HepG2 (cell line): ENCODE measurements around the gene CLDN15. TPM values are rescaled to one million over a fixed set of nuclear protein-coding genes. Genes with fewer than 3 reads are reported as not detected.

Experiments used
- ATAC-seq: fragments of 200-7000 bp; cut with Tn5 transposase; 3 replicates; pipeline ENCODE4 v1.9.1; 2020; ENCODE audit warnings: mild to moderate bottlenecking, moderate library complexity
- BruUV-seq: library from RNA; stranded (reverse); fragments of 400-500 nt; replicated peaks from 2 replicates; lab custom pipeline; 2021; lab: Mats Ljungman, UMichigan
- CTCF ChIA-PET: fragments of 300-600 bp; formaldehyde crosslinking; extraction: SDS; loops from one replicate; lab custom pipeline; 2021; ENCODE audit warnings: low total read pairs, inconsistent platforms, low intra/inter-chr PET ratio; lab: Yijun Ruan, JAX
- POLR2A ChIA-PET: fragments of 350-600 bp; sonication (Branson Sonifier 250); formaldehyde crosslinking; loops from one replicate; lab custom pipeline; 2020; ENCODE audit warnings: antibody characterized with exemption, inconsistent platforms; lab: Yijun Ruan, JAX
- DNase-seq: peaks from one replicate; pipeline ENCODE4 v3.0.0-alpha.2; 2015; ENCODE audit warnings: low spot score
- FAIRE-seq: peaks from 3 replicates; lab custom pipeline; 2011; peaks lifted over from hg19 to GRCh38; lab: Jason Lieb, UNC
- H2AFZ ChIP-seq: one replicate; pipeline ENCODE4 v1.6.1; 2011; ENCODE audit warnings: low read length, inconsistent platforms
- H3K27ac ChIP-seq: fragments of 300-600 bp; 3 replicates; pipeline ENCODE4 v1.8.0; 2011; ENCODE audit warnings: mixed run types, mild to moderate bottlenecking, mixed read lengths, low read length, inconsistent platforms; ENCODE audit not compliant: insufficient read depth; ENCODE audit errors: extremely low read length
- H3K27me3 ChIP-seq, 2 experiments: fragments of 200-600 bp in 1 of 2; 2 replicates in 1 of 2; 3 replicates in 1 of 2; pipeline versions ENCODE4 v1.6.0 to v1.8.0; 2011; ENCODE audit warnings: low read length in 2 of 2, mild to moderate bottlenecking in 2 of 2, moderate library complexity in 2 of 2, inconsistent platforms in 1 of 2; ENCODE audit not compliant: insufficient read depth in 2 of 2, control insufficient read depth in 1 of 2
- H3K36me3 ChIP-seq, 2 experiments: fragments of 200-600 bp in 1 of 2; replicated peaks in 1 of 2; 2 replicates in 1 of 2; 3 replicates in 1 of 2; pipeline versions ENCODE4 v1.5.1 to v1.8.0; 2011; ENCODE audit warnings: low read length in 2 of 2, inconsistent platforms in 1 of 2; ENCODE audit not compliant: insufficient read depth in 2 of 2, control insufficient read depth in 1 of 2
- H3K4me1 ChIP-seq: 2 replicates; pipeline ENCODE4 v1.5.1; 2012; ENCODE audit warnings: low read length, inconsistent platforms; ENCODE audit not compliant: insufficient read depth
- H3K4me2 ChIP-seq: 2 replicates; pipeline ENCODE4 v1.6.0; 2011; ENCODE audit warnings: low read depth, low read length, inconsistent platforms
- H3K4me3 ChIP-seq, 3 experiments: fragments of 200-600 bp in 1 of 3; sonication (generic), shearing (Covaris generic) in 1 of 3; replicated peaks in 1 of 3; 2 replicates each; pipeline ENCODE4 v1.5.1; 2011 to 2016; ENCODE audit warnings: low read length in 3 of 3, inconsistent platforms in 2 of 3, low read depth in 2 of 3, mild to moderate bottlenecking in 2 of 3, control low read depth in 1 of 3, mixed read lengths in 1 of 3; ENCODE audit not compliant: insufficient read depth in 1 of 3
- H3K79me2 ChIP-seq: one replicate; pipeline ENCODE4 v1.6.1; 2011; ENCODE audit warnings: low read length, inconsistent platforms; ENCODE audit not compliant: insufficient read depth
- H3K9ac ChIP-seq: 2 replicates; pipeline ENCODE4 v1.6.0; 2011; ENCODE audit warnings: mild to moderate bottlenecking, low read depth, low read length, inconsistent platforms; ENCODE audit not compliant: insufficient read depth
- H3K9me3 ChIP-seq: 2 replicates; pipeline ENCODE4 v1.5.1; 2012; ENCODE audit warnings: mild to moderate bottlenecking, low read length
- H4K20me1 ChIP-seq: 2 replicates; pipeline ENCODE4 v1.6.0; 2011; ENCODE audit warnings: inconsistent platforms, mild to moderate bottlenecking, low read length, moderate library complexity; ENCODE audit not compliant: insufficient read depth
- CEBPG ChIP-seq: IDR thresholded peaks from 2 replicates; pipeline ENCODE4 v1.6.1; 2016
- HOXD1 ChIP-seq: sonication (generic); formaldehyde crosslinking; IDR thresholded peaks from 2 replicates; pipeline ENCODE4 v1.5.0; 2020; ENCODE audit warnings: missing genetic modification reagents
- KLF16 ChIP-seq, 2 experiments: sonication (generic) in 1 of 2; formaldehyde crosslinking in 1 of 2; IDR thresholded peaks; 2 replicates each; pipeline versions ENCODE4 v1.6.1 to v1.8.0; 2016 to 2023; ENCODE audit warnings: missing genetic modification reagents in 2 of 2, missing compliant biosample characterization in 1 of 2
- MZF1 ChIP-seq: sonication (generic); formaldehyde crosslinking; IDR thresholded peaks from 2 replicates; pipeline ENCODE4 v1.8.1; 2023; ENCODE audit warnings: mild to moderate bottlenecking, missing genetic modification reagents, borderline replicate concordance
- NFKBIZ ChIP-seq: IDR thresholded peaks from 2 replicates; pipeline ENCODE4 v1.6.1; 2018; ENCODE audit warnings: missing genetic modification reagents, missing compliant biosample characterization
- POLR2G ChIP-seq: fragments of 200-400 bp; formaldehyde crosslinking; IDR thresholded peaks from 2 replicates; pipeline ENCODE4 v1.6.1; 2018; ENCODE audit warnings: mild to moderate bottlenecking, low read depth, low read length, moderate library complexity
- SRSF9 ChIP-seq: fragments of 200-400 bp; formaldehyde crosslinking; IDR thresholded peaks from 2 replicates; pipeline ENCODE4 v1.6.1; 2018; ENCODE audit warnings: borderline replicate concordance, mild to moderate bottlenecking, low read depth, low read length; ENCODE audit not compliant: insufficient read depth, poor library complexity, severe bottlenecking
- ZNF264 ChIP-seq: sonication (generic); formaldehyde crosslinking; IDR thresholded peaks from 2 replicates; pipeline ENCODE4 v1.4.0; 2020; ENCODE audit warnings: missing genetic modification reagents
- ZNF446 ChIP-seq: sonication (generic); formaldehyde crosslinking; IDR thresholded peaks from 2 replicates; pipeline ENCODE4 v1.5.0; 2020; ENCODE audit warnings: mild to moderate bottlenecking, missing genetic modification reagents
- ZNF451 ChIP-seq: sonication (generic); formaldehyde crosslinking; IDR thresholded peaks from 2 replicates; pipeline ENCODE4 v1.5.0; 2020; ENCODE audit warnings: mild to moderate bottlenecking, missing genetic modification reagents
- ZNF644 ChIP-seq: IDR thresholded peaks from 2 replicates; pipeline ENCODE4 v1.6.1; 2016; ENCODE audit warnings: low read depth
- WGBS: methylation state at CpG from one replicate; pipeline ENCODE4 v1.1.6; 2017; ENCODE audit warnings: low lambda C conversion rate; 5-methylcytosine and 5-hydroxymethylcytosine counted together
- in situ Hi-C: cut with HindIII; loops from 2 replicates; pipeline ENCODE4 v1.10.0; 2017; ENCODE audit warnings: low pct_unique_long_range_greater_than_20kb; ENCODE audit not compliant: extremely low pct_ligation_motif_present
- intact Hi-C: fragments of 100-400 bp; cut with micrococcal nuclease; formaldehyde crosslinking; loops from one replicate; pipeline ENCODE4 v1.10.0; 2022; ENCODE audit not compliant: unreplicated experiment
- polyA plus RNA-seq, 8 experiments: library from polyadenylated mRNA; depleted of rRNA in 3 of 8; stranded (reverse) in 7 of 8; unstranded in 1 of 8; fragments of >200 nt; fragmentation: Illumina TruSeq in 4 of 8; extraction: Trizol in 4 of 8; gene quantifications; 2 replicates each; pipeline versions ENCODE4 v1.2.1 to v1.2.3, GENCODE V29; 2011 to 2016; ENCODE audit warnings: low read depth in 4 of 8, missing spikeins in 1 of 8, mixed read lengths in 1 of 8; ENCODE audit not compliant: insufficient read depth in 1 of 8
- total RNA-seq, 5 experiments: library from RNA; depleted of rRNA; stranded (reverse); fragments of >200 nt; fragmentation: Illumina TruSeq; extraction: Trizol; gene quantifications; 2 replicates each; pipeline ENCODE4 v1.2.3, GENCODE V29; 2016; ENCODE audit warnings: low read depth in 1 of 5
- TF ChIP-seq, protein P1 (sequence below): sonication (generic); formaldehyde crosslinking; IDR thresholded peaks from 2 replicates; pipeline ENCODE4 v1.4.0; 2020; ENCODE audit warnings: missing genetic modification reagents
- TF ChIP-seq, protein P2 (sequence below): sonication (generic); formaldehyde crosslinking; IDR thresholded peaks from 2 replicates; pipeline ENCODE4 v1.4.0; 2020; ENCODE audit warnings: missing genetic modification reagents, mild to moderate bottlenecking, borderline replicate concordance
- TF ChIP-seq, protein P3 (sequence below): sonication (generic); formaldehyde crosslinking; IDR thresholded peaks from 2 replicates; pipeline ENCODE4 v1.5.1; 2020; ENCODE audit warnings: mild to moderate bottlenecking, missing genetic modification reagents, moderate library complexity

Gene CLDN15
- total and polyA plus RNA-seq, 2 of the 13 experiments (the other 11 are each of a cell fraction or from before 2014, with no cell fraction given), result 7.1 to 17.8 TPM

DNA sequence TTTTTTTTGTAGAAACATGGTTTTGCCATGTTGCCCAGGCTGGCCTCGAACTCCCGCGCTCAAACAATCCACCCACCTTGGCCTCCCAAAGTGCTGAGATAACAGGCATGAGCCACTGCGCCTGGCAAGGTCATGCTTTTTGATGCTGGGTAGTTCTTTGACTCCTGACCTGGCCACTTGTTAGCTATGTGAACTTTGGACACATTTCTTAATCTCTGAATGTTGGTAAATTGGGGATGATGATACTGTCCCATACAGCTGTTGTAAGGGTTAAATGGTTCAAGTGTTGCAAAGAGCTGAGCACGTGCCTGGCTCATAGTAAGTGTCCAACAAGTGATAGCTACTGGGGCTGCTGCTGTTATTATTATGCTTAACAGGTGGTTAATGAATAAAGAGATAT lies 17.3 kb downstream of the CLDN15 start:
- ChIA-PET CTCF (no interaction called here), POLR2A (interaction anchor here (0.8 to 11.2 kb wide), 7 partner anchors 10 to 89 kb away, joined by 3 to 202 read pairs (median 6); partner anchors contain the start of genes CLDN15, FIS1 and MOGAT3)
- H3K4me2 ChIP-seq, result peak overlapping the region; percentile 91; the same call in 1 of the 2 replicates
- no peaks in the 10 kb centered on the region for H4K20me1 ChIP-seq
- peaks cover 2 to 24% of the 10 kb centered on the region in 2 experiments; a peak in 4 of 5 replicates for H3K36me3 ChIP-seq
- intact Hi-C loops (no loop called here), in situ Hi-C loops (no loop called here)
- no peak overlapping the region for H3K4me3 ChIP-seq
- BruUV-seq, result no TSS peak
- H3K27ac ChIP-seq, result peak overlapping the region; percentile 84
- ATAC-seq, result no peak
- peaks cover 37% of the 10 kb centered on the region for H3K4me1 ChIP-seq
- H3K79me2 ChIP-seq, result peaks cover 29% of the 10 kb centered on the region
- H3K27me3 ChIP-seq, result no peaks in the 10 kb centered on the region; a peak in 1 of 5 replicates
- H2AFZ ChIP-seq, result no peak overlapping the region
- DNase-seq, result peak; percentile 82
- FAIRE-seq, result peak; percentile 90
- no peak overlapping the region for H3K9ac ChIP-seq
- H3K9me3 ChIP-seq, result no peaks in the 10 kb centered on the region
- 30% methylated on average over 5 of the region's 5 CpGs for WGBS
- TF ChIP-seq, protein P1, sequence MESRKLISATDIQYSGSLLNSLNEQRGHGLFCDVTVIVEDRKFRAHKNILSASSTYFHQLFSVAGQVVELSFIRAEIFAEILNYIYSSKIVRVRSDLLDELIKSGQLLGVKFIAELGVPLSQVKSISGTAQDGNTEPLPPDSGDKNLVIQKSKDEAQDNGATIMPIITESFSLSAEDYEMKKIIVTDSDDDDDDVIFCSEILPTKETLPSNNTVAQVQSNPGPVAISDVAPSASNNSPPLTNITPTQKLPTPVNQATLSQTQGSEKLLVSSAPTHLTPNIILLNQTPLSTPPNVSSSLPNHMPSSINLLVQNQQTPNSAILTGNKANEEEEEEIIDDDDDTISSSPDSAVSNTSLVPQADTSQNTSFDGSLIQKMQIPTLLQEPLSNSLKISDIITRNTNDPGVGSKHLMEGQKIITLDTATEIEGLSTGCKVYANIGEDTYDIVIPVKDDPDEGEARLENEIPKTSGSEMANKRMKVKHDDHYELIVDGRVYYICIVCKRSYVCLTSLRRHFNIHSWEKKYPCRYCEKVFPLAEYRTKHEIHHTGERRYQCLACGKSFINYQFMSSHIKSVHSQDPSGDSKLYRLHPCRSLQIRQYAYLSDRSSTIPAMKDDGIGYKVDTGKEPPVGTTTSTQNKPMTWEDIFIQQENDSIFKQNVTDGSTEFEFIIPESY, result peak; percentile 64
- TF ChIP-seq CEBPG (CRISPR knock-in tag) (peak; percentile 71), HOXD1 (CRISPR knock-in tag) (no peak), KLF16 (CRISPR knock-in tag; IDR thresholded peaks at IDR 0.05) (0 out of 4 replicates have a peak, but pooled peaks of 1 of the 2 experiments have one; percentile 23), MZF1 (CRISPR knock-in tag) (no peak), SRSF9 (no peak), ZNF644 (CRISPR knock-in tag) (peak; percentile 58), ZNF264 (CRISPR knock-in tag) (peak; percentile 74; the same call in 1 of the 2 replicates), POLR2G (no peak), ZNF451 (CRISPR knock-in tag) (no peak), NFKBIZ (CRISPR knock-in tag) (no peak), ZNF446 (CRISPR knock-in tag) (no peak)
- TF ChIP-seq, protein P2, sequence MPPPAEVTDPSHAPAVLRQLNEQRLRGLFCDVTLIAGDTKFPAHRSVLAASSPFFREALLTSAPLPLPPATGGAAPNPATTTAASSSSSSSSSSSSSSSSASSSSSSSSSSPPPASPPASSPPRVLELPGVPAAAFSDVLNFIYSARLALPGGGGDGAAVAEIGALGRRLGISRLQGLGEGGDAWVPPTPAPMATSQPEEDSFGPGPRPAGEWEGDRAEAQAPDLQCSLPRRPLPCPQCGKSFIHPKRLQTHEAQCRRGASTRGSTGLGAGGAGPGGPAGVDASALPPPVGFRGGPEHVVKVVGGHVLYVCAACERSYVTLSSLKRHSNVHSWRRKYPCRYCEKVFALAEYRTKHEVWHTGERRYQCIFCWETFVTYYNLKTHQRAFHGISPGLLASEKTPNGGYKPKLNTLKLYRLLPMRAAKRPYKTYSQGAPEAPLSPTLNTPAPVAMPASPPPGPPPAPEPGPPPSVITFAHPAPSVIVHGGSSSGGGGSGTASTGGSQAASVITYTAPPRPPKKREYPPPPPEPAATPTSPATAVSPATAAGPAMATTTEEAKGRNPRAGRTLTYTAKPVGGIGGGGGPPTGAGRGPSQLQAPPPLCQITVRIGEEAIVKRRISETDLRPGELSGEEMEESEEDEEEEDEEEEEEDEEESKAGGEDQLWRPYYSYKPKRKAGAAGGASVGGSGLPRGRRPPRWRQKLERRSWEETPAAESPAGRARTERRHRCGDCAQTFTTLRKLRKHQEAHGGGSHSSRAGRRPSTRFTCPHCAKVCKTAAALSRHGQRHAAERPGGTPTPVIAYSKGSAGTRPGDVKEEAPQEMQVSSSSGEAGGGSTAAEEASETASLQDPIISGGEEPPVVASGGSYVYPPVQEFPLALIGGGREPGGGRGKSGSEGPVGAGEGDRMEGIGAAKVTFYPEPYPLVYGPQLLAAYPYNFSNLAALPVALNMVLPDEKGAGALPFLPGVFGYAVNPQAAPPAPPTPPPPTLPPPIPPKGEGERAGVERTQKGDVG (CRISPR knock-in tag), result 0 out of 2 replicates have a peak, but pooled peaks have one; percentile 60
- TF ChIP-seq, protein P3, sequence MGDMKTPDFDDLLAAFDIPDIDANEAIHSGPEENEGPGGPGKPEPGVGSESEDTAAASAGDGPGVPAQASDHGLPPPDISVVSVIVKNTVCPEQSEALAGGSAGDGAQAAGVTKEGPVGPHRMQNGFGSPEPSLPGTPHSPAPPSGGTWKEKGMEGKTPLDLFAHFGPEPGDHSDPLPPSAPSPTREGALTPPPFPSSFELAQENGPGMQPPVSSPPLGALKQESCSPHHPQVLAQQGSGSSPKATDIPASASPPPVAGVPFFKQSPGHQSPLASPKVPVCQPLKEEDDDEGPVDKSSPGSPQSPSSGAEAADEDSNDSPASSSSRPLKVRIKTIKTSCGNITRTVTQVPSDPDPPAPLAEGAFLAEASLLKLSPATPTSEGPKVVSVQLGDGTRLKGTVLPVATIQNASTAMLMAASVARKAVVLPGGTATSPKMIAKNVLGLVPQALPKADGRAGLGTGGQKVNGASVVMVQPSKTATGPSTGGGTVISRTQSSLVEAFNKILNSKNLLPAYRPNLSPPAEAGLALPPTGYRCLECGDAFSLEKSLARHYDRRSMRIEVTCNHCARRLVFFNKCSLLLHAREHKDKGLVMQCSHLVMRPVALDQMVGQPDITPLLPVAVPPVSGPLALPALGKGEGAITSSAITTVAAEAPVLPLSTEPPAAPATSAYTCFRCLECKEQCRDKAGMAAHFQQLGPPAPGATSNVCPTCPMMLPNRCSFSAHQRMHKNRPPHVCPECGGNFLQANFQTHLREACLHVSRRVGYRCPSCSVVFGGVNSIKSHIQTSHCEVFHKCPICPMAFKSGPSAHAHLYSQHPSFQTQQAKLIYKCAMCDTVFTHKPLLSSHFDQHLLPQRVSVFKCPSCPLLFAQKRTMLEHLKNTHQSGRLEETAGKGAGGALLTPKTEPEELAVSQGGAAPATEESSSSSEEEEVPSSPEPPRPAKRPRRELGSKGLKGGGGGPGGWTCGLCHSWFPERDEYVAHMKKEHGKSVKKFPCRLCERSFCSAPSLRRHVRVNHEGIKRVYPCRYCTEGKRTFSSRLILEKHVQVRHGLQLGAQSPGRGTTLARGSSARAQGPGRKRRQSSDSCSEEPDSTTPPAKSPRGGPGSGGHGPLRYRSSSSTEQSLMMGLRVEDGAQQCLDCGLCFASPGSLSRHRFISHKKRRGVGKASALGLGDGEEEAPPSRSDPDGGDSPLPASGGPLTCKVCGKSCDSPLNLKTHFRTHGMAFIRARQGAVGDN, result 0 out of 2 replicates have a peak, but pooled peaks have one; percentile 30
